DMS153 (cell line): ENCODE results near the gene FGF14.

Experiments used
- DNase-seq: peaks from one replicate; lab custom pipeline; 2025; lab: John Stamatoyannopoulos, UW

Gene FGF14

DNA sequence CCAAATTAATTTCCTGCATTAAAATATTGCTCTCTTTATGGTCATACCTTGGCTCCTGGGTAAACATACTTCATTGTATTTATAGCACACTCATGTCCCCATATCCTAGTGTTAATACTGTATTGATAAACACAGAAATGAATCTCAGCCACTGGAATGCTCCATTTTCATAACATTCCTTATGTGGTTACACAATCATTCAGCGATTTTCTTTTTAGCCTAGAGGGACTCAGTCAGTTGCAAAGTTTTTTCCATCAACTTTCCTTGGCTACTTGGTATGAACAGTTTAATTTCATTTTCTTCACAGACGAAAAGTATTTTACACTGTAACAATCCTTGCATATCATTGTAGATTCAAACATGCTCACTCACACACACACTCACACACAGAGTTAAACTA is 471.5 kb downstream of the FGF14 start:
- no peak for DNase-seq

DNA sequence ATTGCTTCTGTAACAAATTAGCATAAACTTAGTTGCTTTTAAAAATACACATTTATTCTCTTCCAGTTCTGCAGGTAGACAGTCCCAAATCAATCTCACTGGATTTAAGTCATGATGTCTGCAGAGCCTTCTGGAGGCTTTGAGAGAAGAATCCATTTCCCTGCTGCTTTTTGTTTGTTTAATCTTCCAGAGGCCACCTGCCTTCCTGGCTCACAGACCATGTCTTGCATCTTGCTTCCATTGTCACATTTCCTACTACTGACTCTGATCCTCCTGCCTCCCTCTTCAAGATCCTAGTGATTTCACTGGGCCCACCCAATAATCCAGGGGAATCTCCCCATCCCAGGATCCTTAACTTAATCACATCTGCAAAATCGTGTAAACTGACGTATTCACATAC is 476.1 kb downstream of the FGF14 start:
- no peak for DNase-seq

DNA sequence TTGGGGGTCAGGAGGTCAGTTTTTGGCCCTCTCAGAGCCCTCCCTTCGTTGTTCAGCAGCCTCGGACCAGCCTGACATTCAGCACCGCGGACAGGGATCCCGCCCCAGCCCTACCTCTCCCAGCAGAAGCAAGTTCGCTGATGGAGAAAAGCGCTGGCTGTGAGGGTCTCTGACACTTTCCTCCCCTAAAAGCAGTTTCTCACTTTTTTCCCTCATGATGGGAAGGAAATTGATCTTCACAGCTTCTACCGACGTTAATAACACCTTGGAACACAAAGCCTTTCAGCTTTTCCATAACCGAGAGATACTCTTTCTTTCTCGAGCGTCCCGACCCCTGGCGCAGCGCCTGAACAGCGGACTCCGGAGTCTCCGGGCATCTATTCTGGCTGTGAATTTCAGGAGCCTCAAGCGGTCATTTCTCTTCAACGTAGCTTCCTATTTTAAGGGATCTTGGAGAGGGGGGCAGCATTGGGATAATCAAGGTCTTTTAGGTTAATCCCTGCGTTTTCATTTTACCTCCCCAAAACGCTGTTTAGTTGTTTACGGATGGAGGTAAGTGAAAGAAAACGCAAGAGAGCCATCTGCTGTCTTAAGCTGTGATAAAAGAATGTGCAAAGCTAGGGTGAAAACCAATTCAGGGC is 482.2 kb downstream of the FGF14 start:
- DNase-seq = no peak

DNA sequence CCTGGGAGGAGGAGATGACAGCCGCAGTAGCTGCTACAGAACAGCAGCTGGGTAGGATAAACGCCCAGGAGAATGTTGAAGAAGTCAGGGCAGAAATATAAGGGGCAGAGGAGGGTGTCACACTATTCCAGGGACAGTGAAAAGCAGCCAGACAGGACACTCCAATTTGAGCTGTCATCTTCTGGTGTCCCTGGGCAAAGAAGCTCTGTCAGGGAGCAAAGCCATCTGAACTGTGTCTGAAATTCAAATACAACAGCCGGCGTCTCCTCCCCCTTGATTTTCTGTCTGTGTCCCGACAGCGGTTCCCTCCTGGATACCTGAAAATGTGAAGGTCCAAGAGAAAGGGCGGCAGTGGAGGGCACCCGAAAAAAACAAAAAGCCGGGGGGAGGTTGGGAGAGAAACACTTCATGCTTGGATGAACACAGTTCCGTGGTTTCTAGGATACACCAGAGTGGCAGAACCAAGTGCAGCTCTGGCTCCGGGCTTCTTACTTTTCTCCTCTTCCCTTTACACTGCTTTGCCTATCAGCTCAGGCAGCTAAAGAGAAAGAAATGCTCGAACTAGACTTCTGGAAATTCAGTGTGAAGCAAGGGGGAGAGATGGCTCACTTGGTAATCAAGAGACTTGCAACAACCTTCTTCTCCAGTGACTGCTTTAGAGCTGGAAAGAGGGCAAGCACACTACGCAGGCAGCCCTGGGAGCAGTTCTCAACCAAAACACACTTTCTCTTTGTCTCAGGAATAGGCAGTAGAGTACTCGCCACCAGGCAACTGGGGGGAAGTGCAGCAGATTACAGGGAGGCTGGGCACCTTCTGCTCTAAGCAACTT is 483.8 kb downstream of the FGF14 start:
- DNase-seq = peak; percentile 82

DNA sequence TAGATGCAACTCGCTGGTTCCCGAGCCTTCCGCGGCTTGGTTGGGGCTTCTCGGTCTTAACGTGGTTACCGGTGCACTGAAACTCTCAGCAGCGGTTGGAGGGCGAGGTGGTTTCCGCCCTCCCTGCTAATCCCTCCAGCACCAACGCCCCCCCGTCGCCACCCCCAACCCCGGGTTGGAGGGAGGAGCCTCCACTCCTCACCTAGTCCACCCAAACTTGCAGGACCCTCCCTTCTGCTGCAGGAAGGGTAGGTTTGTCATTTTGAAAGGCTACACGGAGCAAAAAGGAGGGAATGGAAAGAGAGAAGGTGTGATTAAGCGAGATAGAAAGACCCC is 484.4 kb downstream of the FGF14 start:
- DNase-seq = peak; percentile 55

DNA sequence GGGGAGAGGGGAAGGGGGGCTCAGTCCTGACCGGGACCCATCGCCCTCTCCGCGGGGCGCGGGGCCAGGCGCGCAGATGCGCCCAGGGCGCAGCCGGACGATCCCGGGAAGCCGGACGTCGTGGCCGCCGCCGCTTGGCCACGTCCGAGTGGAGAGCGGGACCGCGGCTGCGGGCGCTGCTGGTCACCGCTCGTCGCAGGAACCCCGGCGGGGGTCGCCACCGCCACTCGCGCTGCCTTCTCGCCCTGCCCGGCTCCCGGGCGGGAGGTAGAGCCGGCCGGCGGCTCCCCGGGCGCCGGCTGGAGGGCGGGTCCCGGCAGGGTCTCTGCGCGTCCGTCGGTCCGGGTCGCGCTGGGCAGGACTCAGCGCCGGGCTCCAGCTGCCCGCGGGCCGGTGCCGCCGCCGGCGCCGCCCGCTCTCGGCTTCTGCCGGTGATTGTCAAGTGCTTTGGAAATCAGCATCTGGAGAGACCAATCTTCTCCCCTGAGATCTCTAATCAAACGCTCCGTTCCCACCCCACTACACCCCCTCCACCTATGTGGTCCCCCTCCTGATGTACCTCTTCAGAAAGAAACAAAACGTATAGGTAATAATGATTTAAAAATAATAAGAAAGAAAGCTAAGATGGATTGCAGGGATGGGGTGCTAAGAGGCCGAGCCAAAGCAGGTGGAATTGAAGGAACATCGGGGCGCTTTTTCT is 484.9 kb downstream of the FGF14 start:
- no peak for DNase-seq

DNA sequence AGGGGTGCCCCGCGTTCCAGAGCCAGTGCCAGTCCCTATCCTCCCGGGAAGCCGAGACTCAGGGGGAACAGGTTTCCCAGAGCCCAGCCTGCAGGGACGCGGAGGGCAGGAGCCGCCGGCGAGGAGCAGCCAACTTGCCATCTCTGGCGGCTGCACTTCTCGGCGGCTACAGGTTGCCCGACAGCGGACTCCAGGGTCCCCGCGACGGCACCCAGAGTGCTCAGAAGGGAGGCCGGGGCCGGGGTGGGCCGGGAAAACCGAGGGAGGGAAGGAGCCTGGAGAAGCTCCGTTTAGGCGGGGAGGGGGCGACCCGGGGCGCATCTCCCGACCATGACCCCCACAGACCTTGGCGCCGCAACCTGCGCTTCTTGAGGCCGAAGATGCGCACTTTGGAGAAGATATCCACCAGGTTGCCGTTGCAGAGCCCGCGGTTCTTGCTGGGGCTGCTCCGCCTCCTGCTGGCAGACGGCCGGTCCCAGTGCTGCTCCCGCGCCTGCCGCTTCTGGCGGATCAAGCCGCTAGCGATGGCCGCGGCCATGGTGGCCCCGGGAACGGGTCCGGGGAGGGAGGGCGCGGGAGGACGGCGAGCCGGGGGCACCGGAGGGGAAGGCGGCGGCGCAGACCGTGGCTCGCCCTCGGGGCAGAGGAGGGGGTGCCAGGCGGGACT is 485.6 kb downstream of the FGF14 start:
- DNase-seq = peak; percentile 61

DNA sequence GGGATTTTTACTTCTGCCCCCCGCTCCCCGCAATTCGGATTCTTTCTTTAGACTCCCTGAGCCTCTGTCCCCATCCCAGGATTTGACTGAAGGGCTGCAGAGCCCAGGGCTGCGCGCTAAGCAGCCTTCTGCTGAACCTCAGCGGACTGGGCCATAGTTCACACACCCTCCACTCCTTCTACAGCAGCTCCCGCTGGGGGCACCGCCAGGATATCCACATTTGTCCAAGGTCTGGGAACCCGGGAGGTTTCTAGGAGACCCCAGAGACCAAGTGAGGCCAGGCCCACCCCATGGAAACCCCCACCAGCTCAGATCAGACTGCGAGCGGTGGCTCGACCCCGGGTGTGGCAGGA is 486.1 kb downstream of the FGF14 start:
- DNase-seq = no peak

DNA sequence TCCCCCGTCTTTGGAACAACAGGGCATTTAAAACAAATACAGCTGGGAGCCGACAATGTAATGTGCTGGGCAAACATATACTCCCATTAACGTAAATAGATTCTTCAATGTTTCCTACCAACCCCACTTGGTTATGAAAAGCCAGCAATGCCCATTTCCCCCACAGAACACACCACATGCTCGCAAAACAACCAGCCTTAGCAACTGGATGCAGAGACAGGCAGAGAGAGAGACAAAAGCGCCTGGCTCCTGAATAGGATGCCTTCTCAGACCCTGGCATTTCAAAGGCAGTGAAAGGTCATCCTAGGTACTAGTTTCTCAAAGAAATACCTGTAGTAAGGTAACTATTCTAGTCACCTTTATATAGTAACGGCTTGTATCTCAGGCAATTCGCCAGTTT is 486.5 kb downstream of the FGF14 start:
- DNase-seq = peak; percentile 95

DNA sequence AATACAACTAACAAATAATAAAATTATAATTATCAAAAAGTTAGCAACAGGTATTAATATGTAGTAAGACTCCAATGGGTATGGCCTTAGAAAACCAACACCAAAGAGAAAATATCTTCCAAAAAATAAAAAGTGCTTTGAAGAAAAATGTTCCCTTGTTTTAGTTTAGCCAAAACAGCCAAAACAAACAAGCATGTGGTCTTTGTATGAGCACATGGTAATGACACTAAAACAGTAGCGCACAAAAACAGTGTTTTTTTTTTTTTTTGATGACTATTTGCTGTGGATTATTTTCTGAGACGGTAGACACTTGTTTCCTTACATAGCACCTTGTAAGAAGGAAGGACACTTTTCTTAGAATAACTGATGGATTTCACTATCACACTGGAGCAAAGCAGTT is 490.1 kb downstream of the FGF14 start:
- DNase-seq = no peak

DNA sequence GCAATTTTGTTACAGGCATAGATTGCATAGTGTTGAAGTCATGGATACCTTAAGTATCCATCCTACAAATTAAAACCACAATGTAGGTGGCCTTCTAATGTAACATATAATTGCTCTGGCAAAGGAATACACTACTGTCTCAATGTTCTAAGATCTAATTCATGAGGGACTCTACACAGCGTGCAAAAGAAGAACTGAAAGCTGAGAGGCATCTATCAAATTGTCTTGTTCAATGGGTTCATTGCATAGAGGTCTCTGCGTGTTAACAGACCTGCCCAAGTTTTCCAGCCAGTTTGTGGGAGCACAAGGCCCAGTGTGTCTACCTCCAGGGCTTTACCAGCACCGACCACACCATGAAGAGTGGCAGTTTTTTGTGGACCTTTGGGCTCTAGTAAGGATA is 498.0 kb downstream of the FGF14 start:
- DNase-seq = no peak

DNA sequence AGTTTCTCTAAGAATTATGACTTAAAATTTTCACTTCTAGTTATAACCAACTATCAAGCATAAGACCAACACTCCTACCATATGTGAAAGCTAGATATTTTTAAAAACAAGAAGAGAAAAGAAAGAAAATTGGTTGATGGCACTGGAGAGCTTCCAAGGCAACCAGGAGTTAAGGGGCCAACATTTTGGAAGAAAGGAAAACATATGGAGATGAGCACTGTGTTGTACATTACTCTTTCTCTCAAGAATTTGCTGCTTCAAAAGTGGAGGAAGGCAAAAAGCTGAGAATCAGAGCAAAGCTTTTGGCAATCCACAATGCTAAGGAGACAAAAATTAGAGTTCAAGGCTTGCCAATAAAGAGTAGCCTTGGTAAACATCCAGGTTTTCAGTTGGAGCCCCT is 503.2 kb downstream of the FGF14 start:
- no peak for DNase-seq

DNA sequence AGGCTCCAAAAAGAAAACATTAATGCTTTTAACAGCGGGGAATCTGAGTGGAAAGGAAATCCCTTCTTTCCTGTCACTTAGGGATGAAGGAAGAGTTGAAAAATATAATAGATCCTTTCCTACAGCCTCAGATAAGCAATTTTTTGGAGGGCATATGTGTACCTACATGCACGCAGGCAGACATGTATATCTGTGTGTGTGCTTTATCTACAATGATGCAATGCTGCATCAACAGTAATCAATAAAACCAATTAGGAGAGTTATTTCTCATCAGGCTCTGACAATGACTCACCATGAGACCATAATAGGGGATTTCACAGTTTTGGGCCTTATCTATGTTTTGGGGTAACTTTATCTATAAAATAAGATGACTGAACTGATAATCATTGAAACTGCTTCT is 505.3 kb downstream of the FGF14 start:
- DNase-seq = no peak

DNA sequence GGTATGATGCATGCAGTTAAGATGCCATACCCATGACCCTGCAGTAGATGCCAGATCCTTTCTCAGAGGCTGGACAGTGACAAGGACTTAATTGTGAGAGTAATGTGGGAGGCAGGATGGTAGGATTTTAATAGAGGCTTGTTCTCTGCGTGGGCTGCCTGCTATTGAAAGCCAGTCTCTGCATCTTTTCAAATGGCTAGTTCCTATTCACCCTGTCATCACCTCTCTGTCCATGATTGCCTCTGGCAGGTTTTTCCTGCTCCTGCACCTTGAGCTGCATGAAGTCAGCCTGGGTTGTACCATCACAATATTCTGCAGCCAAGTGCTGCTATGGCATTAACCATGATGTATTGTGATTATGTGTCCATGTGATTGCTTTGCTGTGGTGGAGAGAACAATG is 508.8 kb downstream of the FGF14 start:
- DNase-seq = no peak

DNA sequence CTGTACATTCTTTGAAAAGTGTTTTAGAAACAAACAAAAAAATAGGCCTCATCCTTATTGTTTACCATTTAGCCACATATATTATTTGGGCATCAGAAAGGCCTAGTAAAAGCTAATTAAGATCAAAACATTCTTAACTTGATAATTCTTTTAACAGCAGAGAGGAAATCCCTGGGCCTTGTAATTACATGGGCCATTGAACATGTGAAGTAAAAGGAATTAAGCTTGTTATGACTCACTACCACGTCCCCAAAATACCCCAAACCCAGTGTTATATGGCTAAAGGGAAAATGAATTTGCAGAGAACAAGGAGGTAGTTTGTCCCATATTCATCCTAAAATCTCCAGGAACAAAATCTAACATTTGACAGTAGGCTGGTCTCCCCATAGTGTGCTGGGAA is 509.6 kb downstream of the FGF14 start:
- no peak for DNase-seq

DNA sequence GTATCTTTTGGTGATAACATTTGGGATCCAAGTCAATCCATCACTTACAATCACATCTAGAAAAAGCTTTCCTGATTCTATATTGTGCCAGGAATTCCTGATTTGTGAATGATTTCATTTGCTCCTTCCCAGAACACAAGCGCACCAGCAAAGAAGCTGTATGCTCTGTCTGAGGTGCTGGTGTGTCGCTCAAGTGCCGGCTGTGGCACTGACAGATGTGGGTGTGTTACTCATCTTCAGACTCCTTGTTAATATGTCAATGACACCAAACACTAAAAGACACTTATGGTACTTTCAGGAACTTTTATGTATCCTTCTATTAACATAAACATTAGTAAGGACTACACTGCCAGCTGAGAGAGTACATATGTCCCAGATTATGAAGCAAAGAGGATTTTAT is 520.3 kb downstream of the FGF14 start:
- no peak for DNase-seq

DNA sequence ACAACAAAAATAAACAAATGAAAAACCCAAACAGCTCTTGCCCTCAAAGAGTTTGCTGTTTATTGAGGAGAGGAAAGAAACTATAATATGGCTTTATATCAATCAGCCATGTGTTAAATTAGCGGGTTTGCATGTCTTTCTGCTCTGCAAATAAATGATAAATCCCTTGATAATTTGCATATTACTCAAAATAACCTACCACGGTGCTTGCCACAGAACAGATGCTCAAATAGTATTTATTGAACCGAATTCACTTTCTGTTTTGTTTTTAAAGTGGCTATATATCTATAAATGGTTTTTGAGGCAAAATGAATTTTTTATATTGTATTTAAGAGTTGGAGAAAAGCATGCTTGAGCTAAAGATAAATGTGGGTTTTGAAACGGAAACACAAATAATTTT is 521.3 kb downstream of the FGF14 start:
- no peak for DNase-seq

DNA sequence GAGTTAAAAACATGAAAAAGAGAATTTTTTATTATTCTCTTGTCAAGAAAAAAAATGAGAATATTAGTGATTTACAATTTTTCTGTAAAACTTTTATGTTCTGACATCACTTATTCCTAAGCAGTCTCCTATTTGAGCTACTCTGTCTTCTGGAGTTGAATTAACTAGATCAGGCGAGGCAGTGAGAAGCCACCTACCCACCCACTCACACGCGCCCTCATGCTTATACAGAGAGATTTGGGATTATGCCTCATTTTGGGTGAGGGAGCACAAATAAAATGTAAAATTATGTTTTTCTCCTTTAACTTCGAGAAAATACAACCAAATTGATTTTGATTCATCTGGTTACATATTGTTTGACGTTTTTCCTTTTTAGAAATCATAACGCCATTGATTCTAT is 524.9 kb downstream of the FGF14 start:
- DNase-seq = no peak

DNA sequence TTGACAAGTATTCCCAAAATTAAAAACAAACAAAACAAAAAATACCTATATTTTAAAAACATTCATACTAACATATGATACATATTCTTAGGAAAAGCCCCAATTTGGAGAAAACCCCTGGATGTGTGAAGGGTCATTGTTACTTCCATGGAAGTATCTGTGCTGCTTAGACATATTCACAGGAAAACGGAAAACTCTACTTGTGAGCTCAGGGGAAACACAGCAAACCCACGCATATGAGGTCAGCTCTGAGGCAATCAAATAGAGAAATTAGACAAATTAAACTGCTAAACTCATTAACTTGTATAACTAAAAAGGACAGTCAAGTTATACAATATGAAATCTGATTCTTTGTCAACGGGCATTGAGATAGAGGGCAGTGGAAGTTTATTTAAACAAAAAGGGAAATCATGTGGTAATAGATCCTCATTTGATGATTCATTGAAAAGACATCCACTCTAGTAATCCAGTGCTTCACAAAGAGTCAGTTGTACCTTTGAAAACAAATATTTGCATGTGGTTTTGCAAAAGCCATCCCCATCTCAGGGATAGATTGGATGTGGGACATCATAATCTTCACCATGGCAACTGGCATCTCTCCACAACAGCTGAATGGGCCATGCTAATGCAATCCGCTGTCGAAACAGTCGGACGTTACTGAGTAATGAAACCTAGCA is 526.0 kb downstream of the FGF14 start:
- DNase-seq = peak; percentile 99

DNA sequence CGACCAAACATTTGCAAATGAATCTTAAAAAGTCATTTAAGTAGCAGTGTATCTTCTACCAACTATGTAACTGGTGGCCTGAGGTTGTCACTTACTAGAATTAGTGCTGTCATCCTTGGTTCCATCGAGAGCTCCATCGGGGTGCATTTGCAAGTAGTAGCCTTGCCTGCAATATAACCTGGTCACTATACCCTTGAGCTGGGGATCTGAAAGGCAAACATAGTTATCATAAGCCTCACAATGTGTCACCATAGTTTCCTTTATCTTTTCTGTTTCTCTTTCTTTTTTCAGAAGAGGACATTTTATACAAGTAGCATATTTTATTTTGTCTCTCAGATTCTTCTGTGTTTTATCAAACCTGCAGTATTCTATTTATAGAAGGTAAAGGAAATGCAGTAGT is 526.8 kb downstream of the FGF14 start:
- DNase-seq = no peak

DNA sequence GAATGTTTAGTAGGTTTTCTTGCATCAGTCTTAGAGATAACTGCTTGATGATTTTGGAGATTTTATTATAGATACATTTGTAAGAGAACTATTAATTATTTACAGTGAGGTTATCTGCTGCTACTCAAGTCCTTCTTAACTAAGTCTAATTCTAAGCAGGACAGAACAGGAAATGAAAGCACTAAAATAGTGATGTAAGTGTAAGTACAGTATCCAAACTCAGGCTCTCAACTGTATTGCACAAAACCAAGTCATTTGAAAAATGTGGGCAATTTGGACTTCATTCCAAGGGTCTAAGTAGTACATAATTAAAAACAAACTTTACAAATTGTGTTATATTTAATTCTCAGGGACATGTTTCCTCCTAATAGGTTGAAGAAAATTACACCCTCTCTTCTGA is 532.3 kb downstream of the FGF14 start:
- DNase-seq = peak; percentile 23
